HL-60 (cell line): Measurements from ENCODE around the gene LSS.

ENCODE experiments used
- CTCF ChIP-seq: IDR thresholded peaks from one replicate; pipeline ENCODE4 v1.5.1; 2011; ENCODE audit warnings: low read length, control low read depth, inconsistent platforms; ENCODE audit not compliant: insufficient read depth
- GABPA ChIP-seq: IDR thresholded peaks from 2 replicates; pipeline ENCODE4 v1.6.1; 2012; ENCODE audit warnings: low read depth
- POLR2AphosphoS5 ChIP-seq: IDR thresholded peaks from 2 replicates; pipeline ENCODE4 v1.6.1; 2012; ENCODE audit warnings: low read depth
- REST ChIP-seq: IDR thresholded peaks from 2 replicates; pipeline ENCODE4 v1.6.1; 2012; ENCODE audit warnings: low read depth; ENCODE audit not compliant: insufficient replicate concordance

GRCh38 chr21:46253610-46254124, 25.1 kb upstream of the LSS start:
- TF ChIP-seq CTCF (no peak), POLR2AphosphoS5 (no peak), GABPA (no peak), REST (no peak)
